Mononuclear cell (primary cell): Measurements from ENCODE around the gene SNRNP40. TPM values are rescaled to one million over a fixed set of nuclear protein-coding genes. Genes with fewer than 3 reads are reported as not detected.
A peak's percentile ranks its signal among the peaks of the same experiment; 100 is the strongest.
"Not testable (repeated sequence)": the region's sequence is repeated elsewhere in the genome, so short reads cannot be mapped to it uniquely, and the experiment has no call there.

ENCODE experiments used
- H3K27me3 ChIP-seq: 2 replicates; pipeline ENCODE4 v1.6.0; 2011; ENCODE audit warnings: low read length, control low read depth; ENCODE audit not compliant: insufficient read depth
- H3K4me1 ChIP-seq: 2 replicates; pipeline ENCODE4 v1.5.1; 2011; ENCODE audit warnings: mild to moderate bottlenecking, low read length, control low read depth; ENCODE audit not compliant: insufficient read depth
- H3K4me3 ChIP-seq: 2 replicates; pipeline ENCODE4 v1.5.1; 2011; ENCODE audit warnings: mild to moderate bottlenecking, low read length, moderate library complexity
- H3K9me3 ChIP-seq: 2 replicates; pipeline ENCODE4 v1.5.1; 2011; ENCODE audit warnings: low read depth, mild to moderate bottlenecking, control low read depth, low read length
- total RNA-seq: library from RNA; depleted of rRNA; stranded (reverse); fragments of >200 nt; gene quantifications from one replicate; pipeline ENCODE4 v1.2.3, GENCODE V29; 2012

Gene SNRNP40
- total RNA-seq, 1 donor, result 75.8 TPM

DNA sequence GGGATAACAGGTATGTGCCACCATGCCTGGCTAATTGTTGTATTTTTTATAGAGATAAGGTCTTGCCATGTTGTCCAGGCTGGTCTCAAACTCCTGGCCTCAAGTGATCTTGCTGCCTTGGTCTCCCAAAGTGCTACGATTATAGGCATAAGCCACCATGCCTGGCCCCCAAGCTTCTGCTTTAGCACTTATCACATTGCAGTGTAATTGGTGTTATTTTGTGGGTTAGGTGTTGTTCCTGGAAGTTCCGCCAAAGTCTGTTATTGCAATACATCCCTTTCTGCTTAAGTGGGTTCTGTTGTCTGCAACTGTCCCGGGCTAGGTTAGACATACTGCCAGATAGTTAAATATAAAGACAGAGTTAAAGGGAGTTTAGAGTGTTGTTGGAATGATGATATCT lies 3.6 kb upstream of the SNRNP40 start:
- Histone ChIP-seq H3K4me3 (no peak overlapping the region), H3K27me3 (no peaks in the 10 kb centered on the region), H3K9me3 (no peaks in the 10 kb centered on the region), H3K4me1 (peaks cover 39% of the 10 kb centered on the region)

DNA sequence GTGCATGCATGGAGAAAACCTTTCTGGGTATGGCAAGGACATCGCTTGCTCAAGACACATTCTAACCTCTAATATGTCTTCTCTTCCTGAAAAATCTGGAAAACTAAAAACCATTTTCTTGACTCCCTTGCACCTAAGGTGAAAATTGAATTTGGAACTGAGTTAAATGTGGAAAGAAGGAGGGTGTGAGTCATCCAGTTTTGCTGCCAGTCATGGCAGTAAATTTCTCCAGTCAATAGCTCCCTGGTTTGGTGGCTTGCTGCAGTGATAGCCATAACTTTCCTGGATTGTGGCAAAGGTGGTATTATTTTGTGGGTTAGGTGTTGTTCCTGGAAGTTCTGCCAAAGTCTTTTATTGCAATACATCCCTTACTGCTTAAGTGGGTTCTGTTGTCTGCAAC lies 2.8 kb upstream of the SNRNP40 start:
- Histone ChIP-seq H3K4me1 (peaks cover 43% of the 10 kb centered on the region), H3K4me3 (no peak overlapping the region)

DNA sequence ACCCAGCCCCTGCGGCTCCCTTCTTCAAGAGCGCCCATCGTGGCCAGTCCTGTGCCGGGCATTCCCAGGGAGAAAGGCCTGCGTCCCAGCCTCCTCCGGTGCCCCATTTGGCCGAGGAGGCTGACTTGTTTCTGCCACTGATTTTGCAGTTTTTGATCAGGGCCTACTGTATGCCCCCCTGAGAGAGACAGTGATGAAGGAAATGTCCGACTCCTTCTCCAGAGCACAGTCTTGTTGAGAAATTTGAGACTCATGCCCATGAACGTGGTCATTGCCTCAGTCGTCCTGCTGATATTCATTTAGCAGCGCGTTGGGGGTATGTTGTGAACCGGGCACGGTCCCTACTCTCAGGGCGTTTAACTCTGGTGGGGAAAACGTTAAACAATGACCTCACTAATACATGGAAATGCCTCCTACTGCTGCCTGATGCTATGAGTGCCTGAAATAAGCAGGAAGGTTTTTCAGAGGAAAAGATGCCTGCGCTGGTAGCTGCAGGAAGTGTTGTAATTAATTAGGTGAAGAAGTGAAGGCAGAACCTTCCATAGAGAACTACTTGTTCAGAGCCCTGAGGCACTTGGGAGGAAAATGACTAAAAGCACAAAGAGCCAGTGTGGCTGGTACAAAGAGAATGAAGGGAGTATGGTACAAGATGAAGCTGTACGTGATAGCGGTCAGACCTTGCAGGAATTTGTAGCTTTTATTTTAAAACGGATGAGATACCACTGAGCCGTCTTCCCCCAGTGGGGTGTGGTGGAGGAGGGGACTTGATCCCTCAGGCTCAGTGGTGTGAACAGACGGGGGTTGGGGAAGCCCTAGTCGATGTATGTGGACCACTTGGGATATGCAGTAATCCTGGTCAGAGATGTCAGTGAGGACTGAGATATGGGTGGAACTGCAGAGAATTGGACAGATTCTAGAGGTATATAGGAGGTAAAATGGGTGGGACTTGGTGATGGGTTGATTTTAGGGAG lies 974 bp upstream of the SNRNP40 start:
- peak overlapping the region; percentile 100 for H3K4me3 ChIP-seq
- no peaks in the 10 kb centered on the region for H3K9me3 ChIP-seq
- H3K4me1 ChIP-seq, result peaks cover 43% of the 10 kb centered on the region
- H3K27me3 ChIP-seq, result no peaks in the 10 kb centered on the region

More for the DNA sequence above, 2.8 kb upstream of the SNRNP40 start:
- no peaks in the 10 kb centered on the region for H3K27me3 ChIP-seq
- no peaks in the 10 kb centered on the region for H3K9me3 ChIP-seq

DNA sequence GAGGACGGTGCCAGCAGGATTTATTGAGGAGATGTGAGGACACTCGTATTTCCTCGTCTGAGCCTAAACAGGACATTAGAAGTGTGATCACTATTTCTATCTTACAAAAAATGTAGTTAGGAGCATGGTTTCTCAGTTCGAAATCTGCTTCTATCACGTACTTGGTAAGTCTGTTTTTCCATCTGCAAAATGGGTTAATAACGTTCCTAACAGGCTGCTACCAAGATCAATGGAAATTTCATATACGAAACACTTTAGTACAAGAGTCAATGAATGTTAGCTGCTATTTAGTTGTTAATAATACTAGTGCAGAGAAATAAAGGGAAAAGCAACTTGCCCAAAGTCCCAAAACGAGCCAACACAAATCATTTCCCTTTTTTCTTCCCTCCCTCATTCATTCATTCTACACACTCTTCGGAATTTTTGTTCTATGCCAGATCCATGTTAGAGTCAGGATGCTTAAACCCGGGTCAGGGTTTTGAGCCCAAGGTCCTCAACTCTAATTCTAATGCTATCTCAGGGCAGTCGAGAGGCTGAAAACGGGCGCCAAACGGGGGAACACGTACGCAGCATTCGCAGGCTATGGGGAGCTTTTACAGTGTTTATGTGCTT lies 608 bp downstream of the SNRNP40 start:
- Histone ChIP-seq H3K4me3 (peak overlapping the region; percentile 100), H3K4me1 (peaks cover 43% of the 10 kb centered on the region), H3K27me3 (no peaks in the 10 kb centered on the region), H3K9me3 (no peaks in the 10 kb centered on the region)

DNA sequence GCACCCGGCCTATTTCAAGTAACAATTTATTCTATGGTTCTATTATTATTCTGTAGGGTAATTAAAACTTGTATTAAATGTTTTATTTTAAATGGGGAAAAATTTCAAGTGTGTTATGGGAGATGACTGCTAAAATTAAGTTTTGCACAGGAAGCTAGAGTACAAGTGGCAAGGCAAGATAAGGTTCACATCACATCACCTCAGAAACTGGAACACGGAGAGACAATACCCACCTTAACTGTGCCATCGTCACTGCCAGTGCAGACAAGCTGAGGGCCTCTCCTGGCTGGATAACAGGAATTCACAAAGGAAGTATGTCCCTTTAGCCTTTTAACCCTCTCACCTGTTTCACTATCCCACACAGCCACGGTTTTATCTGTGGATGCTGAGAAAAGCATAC lies 7.6 kb downstream of the SNRNP40 start:
- Histone ChIP-seq H3K27me3 (no peaks in the 10 kb centered on the region), H3K4me1 (no peaks in the 10 kb centered on the region), H3K9me3 (no peaks in the 10 kb centered on the region), H3K4me3 (no peak overlapping the region)

DNA sequence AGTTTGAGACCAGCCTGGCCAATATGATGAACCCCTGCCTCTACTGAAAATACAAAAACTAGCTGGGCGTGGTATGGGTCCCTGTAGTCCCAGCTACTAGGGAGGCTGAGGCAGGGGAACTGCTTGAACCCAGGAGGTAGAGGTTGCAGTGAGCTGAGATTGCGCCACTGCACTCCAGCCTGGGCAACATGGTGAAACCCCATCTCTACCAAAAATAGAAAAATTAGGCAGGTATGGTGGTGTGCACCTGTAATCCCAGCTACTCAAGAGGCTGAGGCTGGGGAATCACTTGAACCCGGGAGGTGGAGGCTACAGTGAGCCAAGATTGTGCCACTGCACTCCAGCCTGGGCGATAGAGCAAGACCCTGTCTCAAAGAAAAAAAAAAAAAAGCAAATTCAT lies 8.8 kb downstream of the SNRNP40 start:
- H3K4me1 ChIP-seq, H3K27me3 ChIP-seq, H3K9me3 ChIP-seq, H3K4me3 ChIP-seq: not testable (repeated sequence)

DNA sequence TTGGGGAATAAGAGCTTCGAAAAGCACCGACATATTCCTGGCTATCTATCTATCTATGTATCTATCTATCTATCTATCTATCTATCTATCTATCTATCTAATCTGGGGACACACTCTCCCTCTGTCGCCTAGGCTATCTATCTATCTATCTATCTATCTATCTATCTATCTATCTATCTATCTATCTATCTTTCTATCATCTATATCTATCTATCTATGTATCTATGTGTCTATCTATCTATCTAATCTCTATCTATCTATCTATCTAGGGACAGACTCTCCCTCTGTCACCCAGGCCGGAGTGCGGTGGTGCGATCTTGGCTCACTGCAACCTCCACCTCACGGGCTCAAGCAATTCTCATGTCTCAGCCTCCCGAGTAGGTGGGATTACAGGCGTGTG lies 14.2 kb downstream of the SNRNP40 start:
- not testable (repeated sequence) for H3K27me3 ChIP-seq, H3K4me3 ChIP-seq, H3K9me3 ChIP-seq, H3K4me1 ChIP-seq

DNA sequence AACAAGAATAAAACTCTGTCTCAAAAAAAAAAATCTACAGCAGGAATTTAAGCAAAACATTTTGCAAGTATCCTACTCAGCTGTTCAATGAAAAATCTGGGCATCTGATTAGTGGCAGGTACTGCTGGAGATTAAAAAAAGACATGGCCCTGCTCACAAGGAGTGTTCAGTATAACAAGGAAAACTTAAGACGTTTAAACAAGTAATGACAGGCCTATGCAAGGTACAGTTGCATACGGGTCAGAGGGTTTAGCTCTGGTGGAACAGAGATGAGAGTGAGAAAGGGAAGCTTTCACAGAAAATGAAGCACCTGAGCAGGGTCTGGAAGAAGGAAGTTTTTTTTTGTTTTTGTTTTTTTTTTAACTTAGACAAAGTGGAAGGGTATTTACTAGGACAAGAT lies 23.0 kb downstream of the SNRNP40 start:
- Histone ChIP-seq H3K9me3 (no peaks in the 10 kb centered on the region), H3K4me3 (no peak overlapping the region), H3K27me3 (no peaks in the 10 kb centered on the region), H3K4me1 (no peaks in the 10 kb centered on the region)

DNA sequence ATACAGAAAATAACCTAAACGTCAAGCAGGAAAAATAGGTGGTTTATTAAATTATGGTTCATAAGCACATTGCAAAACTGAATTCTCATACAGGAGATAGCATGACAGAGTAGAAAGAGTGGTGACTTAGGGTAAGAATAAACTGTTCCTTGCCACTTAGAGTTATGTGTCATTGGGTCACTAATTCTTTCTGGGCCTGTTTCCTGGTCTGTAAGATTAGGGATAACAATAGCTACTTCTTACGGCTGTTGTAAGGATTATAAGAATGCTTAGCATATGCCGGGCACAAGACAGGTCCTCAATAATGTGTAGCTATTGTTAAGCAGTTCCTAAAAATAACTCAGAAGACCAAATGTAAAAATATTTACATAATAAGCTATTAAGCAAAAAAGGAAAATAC lies 24.2 kb downstream of the SNRNP40 start:
- H3K4me3 ChIP-seq, result no peak overlapping the region
- H3K4me1 ChIP-seq, result no peaks in the 10 kb centered on the region
- H3K27me3 ChIP-seq, result no peaks in the 10 kb centered on the region
- H3K9me3 ChIP-seq, result no peaks in the 10 kb centered on the region

DNA sequence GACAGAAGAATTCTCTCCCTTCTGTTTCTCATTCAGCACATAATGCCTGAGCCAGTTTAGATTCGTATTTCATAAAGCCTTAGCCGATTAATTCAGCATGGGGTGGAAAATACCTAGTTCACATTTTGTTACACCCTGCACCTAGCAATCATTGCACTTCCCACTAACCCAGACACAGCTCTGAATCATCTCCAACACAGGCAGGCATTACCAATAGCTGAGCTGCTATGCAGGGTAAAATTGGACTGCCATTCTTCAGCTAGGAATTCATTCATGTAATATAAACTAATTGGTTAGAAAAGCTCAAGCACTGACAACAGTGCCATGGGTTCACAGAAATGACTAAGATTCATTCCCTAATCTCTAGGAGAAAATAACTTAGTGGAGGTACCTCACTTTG lies 30.0 kb downstream of the SNRNP40 start:
- Histone ChIP-seq H3K27me3 (no peaks in the 10 kb centered on the region), H3K9me3 (no peaks in the 10 kb centered on the region), H3K4me3 (no peak overlapping the region), H3K4me1 (no peaks in the 10 kb centered on the region)

DNA sequence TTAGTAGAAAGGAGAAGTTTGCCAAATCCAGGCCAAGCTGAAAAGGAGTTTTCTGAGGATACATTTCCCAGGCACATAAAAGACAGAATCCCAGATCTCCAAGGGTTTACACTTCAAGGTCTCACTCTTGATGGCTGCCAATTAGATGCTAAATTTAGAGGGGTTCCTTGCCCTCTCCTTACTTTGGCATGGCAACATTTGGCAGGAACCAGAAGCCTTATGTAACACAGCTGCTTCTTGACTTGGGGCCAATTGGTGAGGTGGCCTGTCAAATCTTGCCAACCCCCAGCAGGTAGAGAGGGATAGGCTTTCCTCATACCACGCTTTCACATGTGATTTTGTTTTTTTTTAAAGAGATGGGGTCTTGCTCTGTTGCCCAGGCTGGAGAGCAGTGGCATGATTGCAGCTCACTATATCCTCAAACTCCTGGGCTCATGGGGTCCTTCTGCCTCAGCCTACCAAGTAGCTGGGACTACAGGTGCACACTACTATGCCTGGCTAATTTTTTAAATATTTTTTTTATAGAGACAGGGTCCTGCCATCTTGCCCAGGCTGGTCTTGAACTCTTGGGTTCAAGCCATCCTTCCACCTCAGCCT lies 31.7 kb downstream of the SNRNP40 start:
- no peaks in the 10 kb centered on the region for H3K4me1 ChIP-seq
- H3K27me3 ChIP-seq, result no peaks in the 10 kb centered on the region
- no peaks in the 10 kb centered on the region for H3K9me3 ChIP-seq
- no peak overlapping the region for H3K4me3 ChIP-seq

DNA sequence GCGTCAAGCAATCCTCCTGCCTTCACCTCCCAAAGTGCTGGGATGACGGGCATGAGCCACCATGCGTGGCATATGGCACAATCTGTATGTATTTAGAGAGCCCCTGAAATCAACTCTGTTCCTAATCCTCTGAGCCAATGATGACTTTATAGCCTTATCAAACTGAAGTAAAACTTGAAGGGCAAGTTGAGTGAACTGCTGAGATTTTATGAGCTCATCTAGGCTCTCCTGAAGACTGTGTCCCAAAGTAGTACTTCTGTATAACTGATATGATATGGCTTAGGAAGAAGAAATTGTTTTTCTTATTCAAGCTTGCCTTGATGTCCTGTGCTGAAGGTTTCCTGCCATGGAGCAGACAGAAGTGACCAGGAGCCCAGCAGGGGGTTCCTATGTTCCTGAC lies 33.2 kb downstream of the SNRNP40 start:
- H3K27me3 ChIP-seq, result no peaks in the 10 kb centered on the region
- no peaks in the 10 kb centered on the region for H3K4me1 ChIP-seq
- H3K9me3 ChIP-seq, result no peaks in the 10 kb centered on the region
- H3K4me3 ChIP-seq, result no peak overlapping the region

DNA sequence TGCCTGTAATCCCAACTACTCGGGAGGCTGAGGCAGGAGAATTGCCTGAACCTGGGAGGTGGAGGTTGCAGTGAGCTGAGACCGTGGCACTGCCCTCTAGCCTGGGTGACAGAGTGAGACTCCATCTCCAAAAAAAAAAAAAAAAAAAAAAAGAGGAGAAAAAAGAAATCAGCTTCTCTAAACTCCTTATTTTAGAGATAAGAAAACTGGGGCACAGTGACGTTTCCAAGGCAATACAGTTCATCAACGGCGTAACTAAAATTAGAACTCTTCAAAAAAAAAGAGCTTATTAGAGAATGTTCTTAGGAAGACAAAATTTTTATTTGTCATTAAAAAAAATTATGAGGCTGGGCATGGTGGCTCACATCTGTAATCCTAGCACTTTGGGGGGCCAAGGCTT lies 34.2 kb downstream of the SNRNP40 start:
- H3K4me1 ChIP-seq, H3K27me3 ChIP-seq, H3K9me3 ChIP-seq, H3K4me3 ChIP-seq: not testable (repeated sequence)

DNA sequence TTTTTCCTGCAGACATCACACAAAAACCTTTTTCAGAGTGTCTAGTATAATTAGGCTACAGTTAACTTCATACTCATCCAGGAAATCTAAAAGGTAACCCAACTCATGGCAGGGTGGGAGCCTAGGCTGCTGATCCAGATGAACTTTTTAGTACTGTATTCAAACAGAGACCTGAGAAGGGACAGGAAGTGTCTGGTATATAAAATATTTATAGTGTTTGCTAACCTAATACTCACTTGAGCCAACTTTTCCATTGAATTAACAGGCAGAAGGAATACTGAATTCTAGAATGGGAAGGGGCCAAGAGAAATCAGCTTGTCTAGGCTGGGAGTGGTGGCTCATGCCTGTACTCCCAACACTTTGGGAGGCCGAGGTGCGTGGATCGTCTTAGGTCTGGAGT lies 34.7 kb downstream of the SNRNP40 start:
- Histone ChIP-seq H3K9me3 (no peaks in the 10 kb centered on the region), H3K27me3 (no peaks in the 10 kb centered on the region), H3K4me1 (no peaks in the 10 kb centered on the region), H3K4me3 (no peak overlapping the region)

DNA sequence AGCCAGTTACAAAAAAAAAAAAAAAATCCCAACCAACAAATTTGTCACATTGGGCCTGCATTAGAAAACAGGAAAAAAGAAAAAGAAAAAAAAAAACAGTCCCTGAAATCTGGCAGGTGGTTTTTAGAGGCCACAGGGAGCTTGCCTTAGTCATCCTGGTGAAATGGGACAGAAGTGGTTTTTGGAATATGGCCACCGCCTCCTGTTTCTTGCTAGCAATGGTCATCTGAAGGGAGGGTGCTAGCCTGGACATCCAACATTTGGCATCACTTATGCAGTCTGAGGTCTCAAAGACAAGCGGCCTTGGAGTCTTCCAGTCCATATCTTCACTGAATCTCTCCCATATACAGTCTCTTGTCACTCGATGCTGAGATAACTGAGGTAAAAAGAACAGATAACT lies 36.8 kb downstream of the SNRNP40 start:
- Histone ChIP-seq H3K27me3 (no peaks in the 10 kb centered on the region), H3K4me3 (no peak overlapping the region), H3K4me1 (no peaks in the 10 kb centered on the region), H3K9me3 (no peaks in the 10 kb centered on the region)
